Hematopoietic multipotent progenitor cell treated with erythropoietin and hydrocortisone succinate and interleukin-3 and kit ligand, for 15 days (in vitro differentiated cells): Measurements from ENCODE around the gene ZNF862.
"Not testable (repeated sequence)": the region's sequence is repeated elsewhere in the genome, so short reads cannot be mapped to it uniquely, and the experiment has no call there.

ENCODE experiments used
- DNase-seq: peaks from one replicate; pipeline ENCODE4 v3.0.0-alpha.2; 2015; ENCODE audit warnings: low spot score

ZNF862 gene

GRCh38 chr7:149824748-149825566, 13.2 kb upstream of the ZNF862 start:
- no peak for DNase-seq

GRCh38 chr7:149825567-149826343, 12.4 kb upstream of the ZNF862 start:
- no peak for DNase-seq

DNA sequence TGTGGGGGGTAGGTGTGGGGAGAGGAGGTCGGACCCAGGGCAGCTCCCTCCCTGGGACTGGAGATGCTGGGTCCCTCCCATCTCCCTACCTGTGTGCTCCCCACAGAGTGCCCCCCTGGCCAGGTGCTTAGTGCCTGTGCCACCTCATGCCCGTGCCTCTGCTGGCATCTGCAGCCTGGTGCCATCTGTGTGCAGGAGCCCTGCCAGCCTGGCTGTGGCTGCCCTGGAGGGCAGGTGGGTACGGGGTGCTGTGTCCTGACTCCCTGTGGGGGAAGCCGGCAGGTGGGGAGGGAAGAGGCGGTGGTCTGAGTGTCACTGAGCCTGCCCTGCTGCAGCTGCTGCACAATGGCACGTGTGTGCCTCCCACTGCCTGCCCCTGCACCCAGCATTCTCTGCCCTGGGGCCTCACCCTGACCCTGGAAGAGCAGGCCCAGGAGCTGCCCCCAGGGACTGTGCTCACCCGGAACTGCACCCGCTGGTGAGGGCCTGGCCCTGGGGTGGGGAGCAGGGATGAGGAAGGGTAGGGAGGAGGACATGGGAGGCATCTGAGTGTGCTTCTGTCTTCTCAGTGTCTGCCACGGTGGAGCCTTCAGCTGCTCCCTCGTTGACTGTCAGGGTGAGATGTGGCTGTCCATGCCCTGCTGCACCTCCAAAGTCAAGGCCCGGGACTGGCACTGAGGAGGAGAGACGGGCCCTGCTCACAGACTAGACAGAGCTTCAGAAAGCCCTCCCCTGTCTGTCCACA, 11.7 kb upstream of the ZNF862 start:
- DNase-seq: no peak

GRCh38 chr7:149827089-149827981, 10.8 kb upstream of the ZNF862 start:
- no peak for DNase-seq

DNA sequence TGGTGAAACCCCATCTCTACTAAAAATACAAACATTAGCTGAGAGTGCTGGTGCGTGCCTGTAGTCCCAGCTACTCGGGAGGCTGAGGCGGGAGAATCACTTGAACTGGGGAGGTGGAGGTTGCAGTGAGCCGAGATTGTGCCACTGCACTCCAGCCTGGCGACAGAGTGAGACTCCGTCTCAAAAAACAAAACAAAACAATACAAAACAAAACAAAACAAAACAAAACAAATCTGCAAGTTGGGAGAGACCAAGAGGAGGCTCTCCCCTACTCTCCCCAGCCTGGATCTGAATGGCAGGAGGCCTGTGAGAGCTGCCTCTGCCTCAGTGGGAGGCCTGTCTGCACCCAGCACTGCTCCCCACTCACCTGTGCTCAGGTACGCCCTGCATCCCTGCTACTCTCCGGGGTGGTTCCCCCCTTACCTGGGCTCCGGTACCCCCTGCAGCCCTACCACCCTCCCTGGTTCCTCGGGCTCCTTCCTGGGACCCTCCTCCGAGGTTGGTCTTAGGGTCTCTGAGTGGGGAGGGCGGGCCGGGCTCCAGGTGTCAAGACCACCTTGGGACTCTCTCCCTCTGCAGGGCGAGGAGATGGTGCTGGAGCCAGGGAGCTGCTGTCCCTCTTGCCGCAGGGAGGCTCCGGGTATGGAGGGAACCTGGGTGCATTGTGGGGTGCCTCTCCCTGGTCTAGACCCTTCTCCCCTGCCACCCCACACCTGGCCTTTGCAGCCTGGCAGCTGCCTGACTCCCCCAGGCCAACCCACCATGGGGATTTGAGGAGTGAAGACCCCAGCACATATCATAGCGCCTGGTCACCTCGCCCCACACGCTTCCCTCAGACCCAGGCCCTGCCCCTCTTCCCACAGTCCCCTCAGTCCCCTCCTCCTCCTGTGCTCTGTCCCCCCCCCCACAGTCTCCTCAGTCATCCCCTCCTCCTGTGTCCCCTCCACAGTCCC, 9.5 kb upstream of the ZNF862 start:
- DNase-seq: no peak

DNA sequence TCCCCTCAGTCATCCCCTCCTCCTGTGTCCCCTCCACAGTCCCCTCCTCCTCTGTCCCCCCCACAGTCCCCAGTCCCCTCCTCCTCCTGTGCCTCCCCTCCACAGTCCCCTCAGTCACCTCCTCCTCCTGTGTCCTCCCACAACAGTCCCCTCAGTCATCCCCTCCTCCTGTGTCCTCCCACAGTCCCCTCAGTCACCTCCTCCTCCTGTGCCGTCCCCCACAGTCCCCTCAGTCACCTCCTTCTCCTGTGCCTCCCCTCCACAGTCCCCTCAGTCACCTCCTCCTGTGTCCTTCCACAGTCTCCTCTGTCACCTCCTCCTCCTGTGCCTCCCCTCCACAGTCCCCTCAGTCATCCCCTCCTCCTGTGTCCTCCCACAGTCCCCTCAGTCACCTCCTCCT, 7.6 kb upstream of the ZNF862 start:
- DNase-seq: not testable (repeated sequence)

DNA sequence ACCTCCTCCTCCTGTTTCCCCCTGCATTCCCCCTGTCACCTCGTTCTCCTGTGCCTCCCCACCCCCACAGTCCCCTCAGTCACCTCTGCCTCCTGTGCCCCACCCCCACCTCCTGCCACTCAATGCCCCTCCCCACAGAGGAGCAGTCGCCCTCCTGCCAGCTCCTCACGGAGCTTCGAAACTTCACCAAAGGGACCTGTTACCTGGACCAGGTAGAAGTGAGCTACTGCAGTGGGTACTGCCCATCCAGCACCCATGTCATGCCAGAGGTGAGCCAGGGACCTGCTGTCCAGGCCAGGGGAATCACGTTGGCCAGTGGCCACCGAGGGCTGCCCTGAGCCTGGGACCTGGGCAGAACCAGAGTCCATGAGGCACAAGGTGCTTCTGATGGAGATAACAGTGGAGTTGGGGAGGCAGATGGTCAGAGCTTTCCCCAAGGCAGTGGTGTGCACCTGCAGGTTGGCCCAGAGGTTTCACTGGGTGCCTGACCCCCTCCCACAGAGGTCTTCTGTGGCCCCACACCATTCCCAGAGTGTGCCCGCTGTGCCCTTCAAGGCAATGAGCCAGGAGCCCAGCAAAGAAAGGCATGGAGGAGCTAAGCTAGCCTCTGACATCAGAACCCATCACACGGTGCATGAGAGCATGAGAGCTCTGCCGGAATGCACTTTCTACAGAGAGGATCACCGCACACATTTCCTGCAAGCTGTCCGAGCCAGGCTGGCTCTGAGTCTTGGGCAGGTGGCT, 7.0 kb upstream of the ZNF862 start:
- no peak for DNase-seq

- no peak for DNase-seq
Observed at GRCh38 chr7:149831741-149832219, 6.4 kb upstream of the ZNF862 start.

GRCh38 chr7:149832332-149833041, 5.7 kb upstream of the ZNF862 start:
- DNase-seq: no peak

GRCh38 chr7:149833495-149834130, 4.6 kb upstream of the ZNF862 start:
- DNase-seq: no peak

DNA sequence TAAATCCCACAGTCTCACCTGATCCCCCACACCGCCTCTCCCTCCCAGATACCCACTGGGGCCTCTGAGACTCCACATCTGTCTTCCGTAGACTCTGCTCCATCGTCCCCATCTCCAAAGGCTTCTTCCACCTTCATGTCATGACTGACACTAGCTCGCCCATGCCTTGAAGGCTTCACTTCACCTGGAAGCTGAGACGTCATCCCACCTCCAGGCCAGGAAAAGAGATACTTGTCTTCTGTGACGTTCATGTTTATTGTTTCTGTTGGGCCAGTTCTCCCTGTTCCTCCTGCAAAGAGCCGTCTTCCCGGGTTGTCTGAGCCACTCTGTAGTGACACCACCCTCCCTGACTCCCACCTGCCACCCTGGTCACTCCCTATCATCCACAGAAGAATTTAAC, 3.6 kb upstream of the ZNF862 start:
- no peak for DNase-seq

GRCh38 chr7:149836434-149836833, 1.7 kb upstream of the ZNF862 start:
- DNase-seq: no peak

GRCh38 chr7:149837564-149838223, 481 bp upstream of the ZNF862 start:
- DNase-seq: no peak

DNA sequence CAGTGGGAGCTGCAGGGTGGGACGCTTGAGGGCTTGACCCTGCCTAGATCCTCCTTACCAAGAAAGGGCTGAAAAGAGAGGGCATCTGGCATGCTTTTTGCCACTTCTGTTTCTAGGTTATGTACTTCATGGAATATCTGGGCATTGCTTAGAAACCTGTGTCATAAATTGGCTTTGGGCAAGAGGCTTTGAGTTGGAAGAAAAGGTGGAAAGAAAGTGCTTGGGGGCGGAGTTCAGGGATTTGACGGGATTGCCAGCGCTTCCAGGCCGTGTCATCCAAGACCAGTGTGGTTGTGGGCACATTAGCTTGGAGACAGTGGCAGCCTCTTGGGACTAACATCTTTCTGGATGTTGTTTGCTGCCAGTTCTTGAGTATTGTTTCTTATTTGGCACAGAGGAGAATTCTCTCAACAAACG, 825 bp downstream of the ZNF862 start:
- DNase-seq: no peak

- no peak for DNase-seq
Observed at GRCh38 chr7:149839933-149840332, 1.8 kb downstream of the ZNF862 start.

GRCh38 chr7:149843566-149843965, 5.4 kb downstream of the ZNF862 start:
- no peak for DNase-seq

GRCh38 chr7:149844445-149844844, 6.3 kb downstream of the ZNF862 start:
- DNase-seq: no peak
